ENCODE results near the gene PHLPP2. TPM values are rescaled to one million over a fixed set of nuclear protein-coding genes. Genes with fewer than 3 reads are reported as not detected.
"Not testable (repeated sequence)": the region's sequence is repeated elsewhere in the genome, so short reads cannot be mapped to it uniquely, and the experiment has no call there.

Gene PHLPP2
- total RNA-seq, 1 experiment from 2014 or later, result 13.1 TPM

DNA sequence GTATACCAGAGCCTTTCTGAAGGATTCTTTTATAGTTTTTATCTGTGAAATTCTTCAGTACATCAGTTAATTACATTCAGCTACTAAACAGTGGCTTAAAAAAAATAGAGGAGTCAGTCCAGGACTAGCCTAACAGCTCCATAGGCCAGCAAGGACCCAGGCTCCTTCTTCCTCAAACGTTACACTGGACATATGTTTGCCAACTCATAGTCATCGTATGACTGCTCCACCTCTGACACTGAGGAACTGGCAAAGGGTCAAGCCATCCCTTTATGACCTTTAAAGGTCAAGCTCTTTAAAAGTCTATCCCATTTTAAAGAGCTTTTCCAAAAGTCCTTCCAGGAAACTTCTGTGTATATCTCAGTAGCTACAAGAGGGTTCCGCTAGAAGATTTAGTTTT, 36.6 kb downstream of the PHLPP2 start:
- ChIA-PET CTCF (no interaction called here), POLR2A (no interaction called here)
- no TSS peak for BruUV-seq (replicated peaks)
- intact Hi-C loops (cut with micrococcal nuclease; ENCODE audit: unreplicated experiment), result no loop called here
- Histone ChIP-seq H3K4me1 (ENCODE audit: control insufficient read depth, insufficient read depth, low read length) (no peaks in the 10 kb centered on the region), H3K4me3 (ENCODE audit: low read depth in 2 of 2, low read length in 2 of 2) (no peak overlapping the region), H3K27ac (ENCODE audit: low read length) (no peak overlapping the region), H3K9me3 (ENCODE audit: control insufficient read depth, insufficient read depth, low read depth, low read length) (no peaks in the 10 kb centered on the region), H3K36me3 (ENCODE audit: control insufficient read depth, insufficient read depth, low read length) (peaks cover 2% of the 10 kb centered on the region; the same call in 1 of the 2 replicates), H3K27me3 (ENCODE audit: control insufficient read depth, insufficient read depth, low read length) (no peaks in the 10 kb centered on the region)
- ATAC-seq, result no peak
- TF ChIP-seq SIN3A (IDR thresholded peaks at IDR 0.05; ENCODE audit: borderline replicate concordance, insufficient read depth, low read depth, low read length) (no peak), REST (IDR thresholded peaks at IDR 0.05; ENCODE audit: insufficient read depth in 1 of 2, low read depth in 2 of 2, low read length in 1 of 2) (no peak), CTCF (IDR thresholded peaks at IDR 0.05) (no peak), TCF7L2 (IDR thresholded peaks at IDR 0.05; ENCODE audit: low read depth, low read length) (no peak), POLR2AphosphoS5 (IDR thresholded peaks at IDR 0.05; ENCODE audit: low read depth, low read length) (no peak)
- no peak for DNase-seq (ENCODE audit: low read depth, low spot score)
- in situ Hi-C loops (cut with HindIII; ENCODE audit: low pct_unique_long_range_greater_than_20kb, low sequenced_read_pairs), result no loop called here

GRCh38 chr16:71684280-71684679, 40.2 kb downstream of the PHLPP2 start:
- H3K4me3 ChIP-seq (ENCODE audit: low read depth in 2 of 2, low read length in 2 of 2); H3K4me1 ChIP-seq (ENCODE audit: control insufficient read depth, insufficient read depth, low read length); DNase-seq (ENCODE audit: low read depth, low spot score); POLR2A ChIA-PET; ATAC-seq; H3K36me3 ChIP-seq (ENCODE audit: control insufficient read depth, insufficient read depth, low read length); H3K27me3 ChIP-seq (ENCODE audit: control insufficient read depth, insufficient read depth, low read length); BruUV-seq (replicated peaks); H3K27ac ChIP-seq (ENCODE audit: low read length); intact Hi-C loops (cut with micrococcal nuclease; ENCODE audit: unreplicated experiment); in situ Hi-C loops (cut with HindIII; ENCODE audit: low pct_unique_long_range_greater_than_20kb, low sequenced_read_pairs); H3K9me3 ChIP-seq (ENCODE audit: control insufficient read depth, insufficient read depth, low read depth, low read length): not testable (repeated sequence)
- CTCF ChIA-PET, result interaction anchor here (0.7 kb wide), 1 partner anchor 11 kb away, joined by 8 read pairs; no protein-coding TSS in a partner anchor

GRCh38 chr16:71681360-71681759, 43.1 kb downstream of the PHLPP2 start:
- CTCF ChIA-PET, result no interaction called here
- peaks cover 6% of the 10 kb centered on the region; the same call in 1 of the 2 replicates for H3K36me3 ChIP-seq (ENCODE audit: control insufficient read depth, insufficient read depth, low read length)
- no peak for ATAC-seq

More at GRCh38 chr16:71681360-71681759, 43.1 kb downstream of the PHLPP2 start:
- no peak for TF ChIP-seq POLR2AphosphoS5 (IDR thresholded peaks at IDR 0.05; ENCODE audit: low read depth, low read length)
- no peak for TF ChIP-seq TCF7L2 (IDR thresholded peaks at IDR 0.05; ENCODE audit: low read depth, low read length)
- no peak for TF ChIP-seq SIN3A (IDR thresholded peaks at IDR 0.05; ENCODE audit: borderline replicate concordance, insufficient read depth, low read depth, low read length)
- no peak for TF ChIP-seq REST (IDR thresholded peaks at IDR 0.05; ENCODE audit: insufficient read depth in 1 of 2, low read depth in 2 of 2, low read length in 1 of 2)
- no peak for TF ChIP-seq CTCF (IDR thresholded peaks at IDR 0.05)
- no peaks in the 10 kb centered on the region for H3K27me3 ChIP-seq (ENCODE audit: control insufficient read depth, insufficient read depth, low read length)
- H3K9me3 ChIP-seq (ENCODE audit: control insufficient read depth, insufficient read depth, low read depth, low read length), result no peaks in the 10 kb centered on the region
- BruUV-seq (replicated peaks), result no TSS peak
- POLR2A ChIA-PET, result no interaction called here
- H3K4me1 ChIP-seq (ENCODE audit: control insufficient read depth, insufficient read depth, low read length), result no peaks in the 10 kb centered on the region
- H3K4me3 ChIP-seq (ENCODE audit: low read depth in 2 of 2, low read length in 2 of 2), result no peak overlapping the region
- intact Hi-C loops (cut with micrococcal nuclease; ENCODE audit: unreplicated experiment), result no loop called here
- in situ Hi-C loops (cut with HindIII; ENCODE audit: low pct_unique_long_range_greater_than_20kb, low sequenced_read_pairs), result no loop called here
- H3K27ac ChIP-seq (ENCODE audit: low read length), result no peak overlapping the region
- no peak for DNase-seq (ENCODE audit: low read depth, low spot score)

Measured in Panc1 (cell line).